NCI-H2029 treated with DMSO at 0.1 percent for 48 hours (cell line): ENCODE data around the gene TEX261.
A peak's percentile ranks its signal among the peaks of the same experiment; 100 is the strongest.

ENCODE experiments used
- DNase-seq: peaks from one replicate; lab custom pipeline; 2025; lab: John Stamatoyannopoulos, UW

TEX261 gene

DNA sequence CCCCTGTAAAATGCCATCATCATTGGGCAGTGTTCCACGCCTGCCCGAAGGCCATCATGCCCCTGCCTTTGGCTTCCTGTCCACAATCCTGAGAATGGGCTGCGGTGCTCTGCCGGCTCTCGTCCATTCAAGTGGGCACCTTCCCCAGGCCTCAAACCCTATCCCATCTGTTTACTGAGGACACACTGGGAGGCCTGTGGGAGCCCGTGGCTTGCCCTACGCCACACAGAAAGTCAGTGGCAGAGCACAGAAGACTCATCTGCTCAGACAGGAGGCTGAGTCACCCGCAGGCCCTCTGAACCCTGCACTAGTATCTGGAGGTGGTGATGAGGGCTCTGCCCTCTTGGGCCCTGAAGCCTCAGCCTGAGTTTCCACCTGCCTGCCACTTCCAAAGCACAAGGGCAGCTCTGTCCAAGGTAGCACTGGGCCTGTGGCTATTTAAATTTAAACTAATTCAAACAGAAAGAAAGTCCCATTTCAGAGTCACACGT is 35.4 kb downstream of the TEX261 start:
- DNase-seq, result no peak

DNA sequence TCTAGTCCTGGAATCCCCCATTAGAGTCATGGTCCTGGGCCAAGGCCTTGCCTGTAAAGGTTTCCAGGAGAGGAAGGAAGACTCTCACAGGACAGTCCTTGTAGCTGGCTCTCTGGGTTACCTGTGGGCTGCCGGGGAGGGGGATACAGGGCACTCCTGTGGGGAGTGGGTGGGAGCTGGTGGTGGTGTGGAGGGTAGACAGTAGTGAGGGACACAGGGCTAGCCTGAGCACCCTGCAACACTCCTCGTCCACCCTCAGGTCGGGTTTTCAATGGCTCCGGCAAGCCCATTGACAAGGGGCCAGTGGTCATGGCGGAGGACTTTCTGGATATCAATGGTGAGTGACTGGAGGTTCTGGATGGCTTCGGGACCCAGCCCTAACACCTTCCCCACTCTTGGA is 35.9 kb downstream of the TEX261 start:
- no peak for DNase-seq

DNA sequence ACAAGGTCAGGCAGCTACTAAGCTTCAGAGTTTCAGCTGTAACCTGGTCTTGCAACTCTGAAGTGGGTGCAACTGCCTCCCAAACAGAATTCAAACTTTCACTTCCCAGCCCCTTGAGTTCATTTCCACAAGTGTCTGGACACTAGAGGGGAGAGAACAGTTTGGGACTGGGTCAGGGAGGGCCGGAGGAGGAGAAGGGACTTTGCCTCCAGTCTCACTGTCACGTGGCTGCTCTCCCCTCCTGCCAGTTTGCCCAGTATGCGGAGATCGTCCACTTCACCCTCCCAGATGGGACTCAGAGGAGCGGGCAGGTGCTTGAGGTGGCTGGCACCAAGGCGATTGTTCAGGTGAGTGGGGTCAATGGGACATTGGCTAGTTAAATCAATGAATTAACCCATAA is 36.9 kb downstream of the TEX261 start:
- no peak for DNase-seq

DNA sequence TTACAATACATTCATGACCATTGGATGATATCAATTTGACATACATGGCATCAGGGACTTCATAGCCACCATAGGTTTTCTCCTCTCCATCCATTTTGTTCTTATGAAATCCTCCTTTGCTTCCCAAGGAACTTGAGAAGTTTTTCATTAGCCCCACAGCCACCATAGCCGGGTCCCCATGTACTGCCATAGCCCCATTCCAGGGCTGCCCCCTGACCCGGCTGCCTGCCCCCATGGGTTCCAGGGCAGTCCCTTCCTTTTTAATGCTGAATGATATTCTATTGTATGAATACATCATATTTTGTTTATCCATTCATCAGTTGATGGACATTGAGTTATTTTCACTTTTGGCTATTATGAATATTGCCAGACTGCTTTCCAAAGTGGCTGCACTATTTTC is 38.5 kb downstream of the TEX261 start:
- DNase-seq, result no peak

DNA sequence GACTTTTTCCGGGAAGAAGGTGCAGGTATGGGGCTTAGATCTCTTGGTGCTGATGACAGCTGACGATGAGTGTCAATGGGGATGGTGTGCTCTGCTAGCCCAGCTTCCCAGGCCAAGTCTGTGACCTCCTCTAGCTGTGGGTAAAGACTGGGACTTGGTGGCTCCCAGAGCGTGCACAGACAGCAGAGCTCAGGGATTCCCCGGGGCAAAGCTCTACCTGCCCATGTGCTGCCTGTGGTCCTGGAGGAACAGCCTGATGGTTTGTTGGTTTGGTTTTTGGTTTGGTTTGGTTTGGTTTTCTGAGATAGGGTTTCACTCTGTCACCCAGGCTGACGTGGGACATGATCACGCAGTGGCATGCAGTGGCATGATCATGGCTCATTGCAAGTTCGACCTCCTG is 39.8 kb downstream of the TEX261 start:
- DNase-seq, result no peak

DNA sequence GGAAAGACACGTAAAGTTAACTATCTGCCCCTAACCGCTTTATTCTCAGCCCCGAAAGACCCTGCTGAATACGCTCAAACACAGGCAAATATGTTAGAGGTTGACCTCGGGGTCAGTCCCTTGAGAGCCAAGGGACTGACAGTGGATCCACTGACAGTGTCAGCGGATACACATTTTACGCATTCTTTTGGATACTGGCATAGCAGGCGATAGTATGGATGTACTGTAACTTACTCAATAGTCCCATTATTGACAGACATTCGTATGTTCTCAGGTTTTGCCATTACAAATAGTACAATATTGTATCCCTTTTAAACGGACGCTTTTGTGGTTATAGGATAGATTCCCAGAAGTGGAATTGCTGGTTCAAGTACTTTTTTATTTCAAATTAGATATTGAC is 45.6 kb downstream of the TEX261 start:
- DNase-seq, result no peak

DNA sequence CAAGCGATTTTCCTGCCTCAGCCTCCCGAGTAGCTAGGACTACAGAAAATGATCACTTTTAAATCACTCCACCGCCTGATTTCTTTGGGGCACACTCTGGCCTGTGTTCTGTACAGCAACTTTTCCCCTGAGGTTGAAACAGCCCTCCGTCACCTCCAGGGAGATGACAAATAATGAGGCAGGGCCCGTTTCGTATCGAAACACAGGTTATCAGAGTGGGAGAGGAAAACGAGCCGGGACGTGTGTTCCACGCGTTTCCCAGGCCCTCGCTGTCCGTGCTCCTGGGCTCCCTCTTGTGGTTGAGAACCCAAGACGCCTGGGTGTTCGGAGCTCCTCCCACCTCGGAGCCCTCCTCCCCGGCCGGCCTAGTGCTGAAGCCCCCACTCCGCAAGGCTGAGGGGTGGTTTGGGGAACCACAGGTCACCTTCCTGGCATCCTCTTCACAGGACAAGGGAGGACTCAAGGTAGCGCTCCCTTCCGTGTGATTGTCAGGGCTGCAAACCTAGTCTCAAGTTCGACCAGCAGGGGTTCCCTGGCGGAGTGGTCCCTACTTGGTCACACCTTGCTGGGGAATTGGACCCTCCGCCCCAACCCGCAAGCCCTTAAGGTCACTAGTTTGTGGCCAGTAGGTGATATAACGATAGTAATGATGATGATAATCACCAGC is 46.2 kb downstream of the TEX261 start:
- DNase-seq, result peak; percentile 6

DNA sequence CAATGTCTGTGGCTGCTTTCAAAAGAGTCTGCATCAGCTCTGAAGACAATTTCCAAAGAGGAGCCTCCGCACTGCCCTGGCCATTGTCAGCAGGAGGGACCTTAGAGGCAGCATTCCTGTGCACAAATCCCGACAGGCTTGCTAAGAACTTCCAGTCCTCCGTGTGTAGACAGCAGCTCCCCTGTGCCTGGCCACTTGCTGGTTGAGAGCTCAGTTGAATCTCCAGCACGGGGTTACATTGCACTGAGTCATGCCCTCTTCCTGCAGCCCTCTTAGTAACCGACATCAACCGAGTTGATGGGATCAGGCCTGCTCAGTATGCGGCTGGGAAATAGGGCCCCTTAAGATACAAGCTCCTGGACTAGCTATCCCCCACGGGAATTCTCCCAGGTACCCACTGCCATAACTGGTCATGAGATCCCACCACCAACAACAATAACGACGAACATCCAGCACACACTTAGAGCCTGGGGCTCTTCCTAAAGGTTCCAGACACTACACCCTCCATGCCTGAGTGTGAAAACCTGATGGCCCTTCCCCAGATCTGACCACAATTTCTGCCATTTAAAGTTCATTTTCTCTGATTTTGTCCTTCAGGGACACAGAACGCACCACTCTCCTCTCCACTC is 47.0 kb downstream of the TEX261 start:
- DNase-seq, result no peak

DNA sequence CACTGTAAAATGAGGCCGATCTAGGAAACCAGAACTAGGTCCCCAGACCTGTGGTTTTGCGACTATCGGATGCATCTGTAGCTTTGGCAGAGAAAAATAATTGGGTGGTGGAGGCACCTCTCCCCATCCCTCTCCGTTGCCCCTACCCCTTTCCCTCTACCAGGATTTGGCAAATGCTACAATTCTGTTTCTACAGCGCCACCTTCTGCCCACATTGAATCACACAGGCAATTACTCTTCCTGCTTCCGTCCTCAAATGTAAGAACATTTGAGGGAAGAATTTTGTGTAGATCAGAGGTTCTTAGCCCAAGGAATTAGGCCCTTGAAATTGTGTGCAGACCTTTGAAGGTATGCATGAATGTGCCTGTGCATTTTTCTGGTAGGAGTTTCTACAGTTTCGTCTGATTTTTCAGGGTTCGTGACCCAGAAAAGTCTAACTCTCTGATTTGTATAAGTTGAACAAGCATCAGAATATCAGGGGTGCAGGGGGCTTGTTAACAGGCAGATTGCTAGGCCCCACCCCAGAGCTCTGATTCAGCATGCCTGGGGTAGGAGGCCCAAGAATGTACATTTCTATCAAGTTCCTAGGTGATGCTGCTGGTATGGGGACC is 47.7 kb downstream of the TEX261 start:
- peak; percentile 49 for DNase-seq

DNA sequence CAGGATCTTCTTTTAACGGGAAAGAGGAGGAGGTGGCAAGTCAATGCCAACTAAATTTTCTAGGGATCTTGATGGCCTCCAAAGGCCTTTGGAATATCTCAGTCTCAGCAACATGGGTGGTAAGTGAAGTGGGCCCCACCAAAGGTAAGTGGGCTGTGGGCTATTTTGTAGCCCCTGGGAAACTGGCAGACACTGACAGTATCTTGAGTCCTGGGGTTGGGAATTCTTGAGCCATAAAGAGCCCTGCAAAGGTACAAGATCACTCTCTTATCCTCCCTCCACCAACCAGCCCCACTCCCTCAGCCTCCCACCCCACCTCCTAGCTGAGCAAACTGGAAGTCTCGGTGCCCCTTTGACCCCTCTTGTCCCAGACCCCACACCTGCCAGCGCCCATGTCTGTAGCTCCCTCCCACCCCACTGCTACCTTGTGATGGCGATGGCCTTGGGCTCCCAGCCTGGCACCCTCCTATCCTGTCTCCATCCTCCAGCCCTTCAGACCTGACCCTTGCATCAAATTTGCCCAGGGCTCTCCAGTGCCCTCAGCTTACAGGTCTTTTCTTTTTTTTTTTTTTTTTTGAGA is 50.5 kb downstream of the TEX261 start:
- no peak for DNase-seq

DNA sequence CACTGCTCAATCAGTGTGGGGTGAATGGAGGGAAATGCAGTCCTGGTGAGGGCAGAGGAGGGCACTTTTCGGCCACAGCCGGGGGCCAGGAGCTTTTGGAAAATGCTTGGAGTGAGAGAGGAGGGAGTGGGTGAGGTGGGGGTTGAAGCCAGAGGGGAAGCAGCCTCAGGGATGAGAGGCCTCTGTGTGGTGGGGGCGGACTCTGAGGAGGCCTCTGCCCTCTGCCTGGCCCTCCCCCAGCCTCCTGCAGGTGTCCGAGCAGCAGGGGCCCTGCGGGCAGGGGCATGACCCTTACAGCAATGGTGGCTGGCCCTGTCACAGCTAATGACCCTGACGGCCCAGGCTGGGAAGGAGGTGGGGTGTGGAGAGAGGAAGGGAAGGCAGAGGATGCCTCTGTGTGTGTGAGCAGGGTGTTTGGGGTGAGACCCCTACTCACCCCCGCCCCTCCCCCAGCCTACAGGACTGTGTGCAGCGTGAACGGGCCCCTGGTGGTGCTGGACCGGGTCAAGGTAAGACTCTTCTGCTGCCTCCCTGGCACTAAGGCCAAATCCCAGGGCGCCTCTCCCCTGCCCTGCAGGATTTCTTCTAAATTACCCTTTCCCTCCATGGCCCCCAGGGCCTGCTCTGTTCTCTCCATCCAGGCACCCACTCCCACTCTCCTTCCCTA is 51.3 kb downstream of the TEX261 start:
- DNase-seq, result no peak

DNA sequence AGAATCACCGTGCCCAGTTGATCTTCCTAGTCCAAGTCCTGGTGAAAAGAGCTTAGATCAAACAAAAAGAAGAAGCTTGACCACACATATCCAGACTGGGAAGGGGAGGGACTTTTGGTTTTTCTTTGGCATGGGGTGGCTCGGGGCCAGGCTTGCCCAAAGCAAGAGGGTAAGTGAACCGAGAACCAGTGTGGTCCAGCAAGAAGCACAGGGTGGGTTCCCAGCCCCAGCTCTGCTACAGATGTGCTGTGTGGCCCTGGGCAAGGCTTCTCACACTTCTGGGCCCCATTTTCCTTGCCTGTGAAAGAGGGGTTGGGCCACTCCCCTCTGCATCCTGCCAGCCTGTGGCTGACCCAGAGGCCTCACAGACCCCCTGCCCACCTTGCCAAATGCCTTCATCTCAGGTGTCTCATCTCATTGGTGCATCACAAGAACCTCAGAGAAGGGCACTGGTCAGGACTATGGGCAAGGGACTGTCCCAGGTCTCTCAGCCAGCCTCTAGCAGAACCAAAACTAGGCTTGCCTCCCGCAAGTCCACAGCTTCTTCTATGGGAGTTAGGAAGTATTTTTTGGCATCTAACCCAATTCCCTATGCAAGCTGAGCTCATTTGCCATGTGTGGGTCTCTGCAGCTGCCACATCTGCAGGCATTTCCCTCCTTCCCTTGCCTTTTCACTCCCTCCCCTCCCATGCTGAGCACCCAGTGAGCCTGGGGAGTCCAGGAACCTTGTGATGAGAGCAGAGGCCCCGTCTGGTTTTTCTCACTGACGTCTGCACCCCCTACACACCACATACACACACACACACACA is 52.1 kb downstream of the TEX261 start:
- no peak for DNase-seq

DNA sequence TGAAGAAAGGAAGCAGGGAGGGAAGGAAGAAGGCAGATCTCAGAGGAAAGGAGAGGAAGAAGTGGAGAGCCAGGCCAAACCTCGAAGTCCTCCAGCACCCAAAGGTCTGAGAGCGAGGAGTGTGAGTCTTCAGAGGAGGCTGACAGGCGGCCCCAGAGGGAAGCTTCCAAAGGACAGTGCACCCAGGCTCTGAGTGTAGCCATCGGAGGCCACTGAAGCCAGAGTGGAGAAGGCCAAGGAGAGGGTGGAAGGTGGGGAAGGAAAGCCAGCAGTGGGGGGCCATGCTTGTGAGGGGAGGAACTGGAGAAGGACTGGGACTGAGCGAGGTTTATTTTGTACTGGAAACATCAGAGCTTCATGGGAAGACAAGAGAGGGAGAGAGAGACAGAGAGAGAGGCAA is 53.0 kb downstream of the TEX261 start:
- DNase-seq, result no peak

DNA sequence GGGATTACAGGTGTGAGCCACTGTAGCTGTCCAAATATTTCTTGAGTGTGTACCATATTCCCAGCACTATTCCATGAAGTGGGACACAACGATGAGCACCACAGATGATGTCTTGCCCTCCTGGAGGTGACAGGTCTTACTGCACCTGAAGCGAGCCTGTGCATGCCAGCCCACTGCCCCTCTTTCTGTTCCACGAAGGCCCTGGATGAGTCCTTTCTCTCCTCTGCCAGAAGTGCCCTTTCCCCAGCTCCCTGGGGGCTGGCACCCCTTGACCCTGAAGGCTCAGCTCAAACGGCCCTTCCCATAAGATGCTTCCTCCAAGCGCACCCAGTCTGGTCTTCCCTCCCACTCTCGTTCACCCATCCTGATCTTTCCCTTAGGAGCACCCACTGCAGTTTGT is 53.5 kb downstream of the TEX261 start:
- DNase-seq, result no peak

DNA sequence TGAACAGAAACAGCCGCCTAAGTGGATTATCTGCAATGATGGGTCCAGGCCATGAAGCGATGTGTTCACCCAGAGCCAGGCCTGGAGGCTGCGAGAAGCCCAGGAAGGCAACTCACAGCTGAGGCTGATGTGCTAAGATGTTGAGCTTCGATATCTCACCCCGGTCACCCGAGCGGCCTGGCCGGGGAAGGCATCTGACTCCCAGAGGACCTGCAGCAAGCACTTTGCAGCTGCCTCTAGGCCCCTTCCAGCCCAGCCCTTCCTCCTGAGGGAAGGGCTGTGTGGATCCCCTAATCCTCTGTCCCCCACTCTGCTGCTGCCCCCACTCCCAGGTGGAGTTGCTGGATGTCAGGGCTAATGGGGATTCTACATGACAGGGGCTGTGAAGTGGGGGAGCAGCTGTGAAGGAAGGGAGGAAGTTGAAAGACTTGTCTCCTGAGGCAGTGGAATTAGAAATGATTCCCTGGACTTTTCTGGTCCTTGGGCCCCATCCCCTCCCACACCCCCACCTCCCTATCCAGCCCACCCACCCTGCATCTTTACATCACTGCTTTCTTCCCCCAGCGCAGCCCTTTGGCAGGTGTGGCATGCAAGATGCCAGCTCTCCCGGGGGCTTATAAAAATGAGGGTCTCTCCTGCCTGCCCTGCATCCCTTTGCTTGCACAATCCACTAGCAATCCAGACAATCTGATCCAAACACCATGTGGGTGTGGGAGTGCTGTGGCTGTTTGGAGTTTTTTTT is 54.7 kb downstream of the TEX261 start:
- DNase-seq, result no peak

DNA sequence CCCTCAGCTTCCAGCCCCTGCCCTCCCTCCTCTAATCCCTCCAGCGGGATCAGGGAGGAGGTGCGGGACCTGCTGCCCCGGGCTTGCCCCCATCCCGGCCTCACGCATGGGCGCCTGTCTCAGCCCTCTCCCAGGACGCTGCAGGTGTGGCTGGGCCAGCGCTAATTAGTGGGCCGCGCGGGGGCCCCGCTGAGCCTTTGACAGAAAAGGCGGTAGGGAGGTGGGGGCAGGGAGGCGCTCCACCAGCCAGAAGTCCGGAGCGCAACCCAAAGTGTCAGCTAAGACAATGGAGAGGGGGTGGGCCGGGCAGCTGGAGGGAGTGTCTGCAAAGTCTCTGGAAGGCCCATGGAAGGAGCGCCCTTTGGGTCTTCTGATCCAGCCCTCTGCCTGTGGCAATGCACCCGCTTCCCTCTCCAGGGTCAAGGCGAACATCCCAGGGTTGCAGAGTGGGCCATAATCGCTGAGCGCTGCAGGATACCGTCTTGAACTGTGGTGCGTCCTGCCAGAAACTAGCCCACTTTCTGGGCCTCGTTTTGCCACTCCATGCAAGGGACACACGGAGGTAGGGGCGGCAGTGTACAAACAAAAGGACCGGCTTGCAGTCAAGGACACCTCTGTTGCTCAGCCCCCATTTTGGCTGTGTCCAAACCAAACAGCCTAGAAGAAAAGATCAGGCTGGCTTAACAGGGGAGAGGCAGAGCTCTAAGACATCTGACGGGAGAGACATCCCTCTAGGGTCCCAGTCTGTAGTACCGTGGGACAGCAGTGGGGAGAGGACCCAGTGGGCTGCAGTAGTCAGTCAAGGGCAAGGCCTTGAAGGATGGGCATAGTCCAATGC is 55.5 kb downstream of the TEX261 start:
- no peak for DNase-seq

DNA sequence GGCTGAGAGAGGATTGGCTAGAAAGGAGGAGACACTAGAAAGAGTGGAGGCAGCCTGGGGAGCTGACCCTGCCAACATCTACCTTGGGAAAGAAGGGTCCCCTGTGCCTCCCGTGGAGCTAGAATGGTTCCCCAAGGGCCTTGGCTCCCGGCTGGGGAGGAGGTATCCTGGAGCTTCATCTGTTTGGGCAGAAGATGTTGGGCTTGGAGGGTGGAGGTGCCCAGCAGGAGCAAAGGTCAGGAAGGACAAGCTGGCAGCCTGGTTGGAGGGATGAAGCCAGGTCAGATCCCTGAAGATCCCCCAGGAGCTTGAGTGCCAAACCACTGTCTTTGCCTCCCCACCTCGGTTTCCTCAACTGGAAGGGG is 56.1 kb downstream of the TEX261 start:
- DNase-seq, result no peak

DNA sequence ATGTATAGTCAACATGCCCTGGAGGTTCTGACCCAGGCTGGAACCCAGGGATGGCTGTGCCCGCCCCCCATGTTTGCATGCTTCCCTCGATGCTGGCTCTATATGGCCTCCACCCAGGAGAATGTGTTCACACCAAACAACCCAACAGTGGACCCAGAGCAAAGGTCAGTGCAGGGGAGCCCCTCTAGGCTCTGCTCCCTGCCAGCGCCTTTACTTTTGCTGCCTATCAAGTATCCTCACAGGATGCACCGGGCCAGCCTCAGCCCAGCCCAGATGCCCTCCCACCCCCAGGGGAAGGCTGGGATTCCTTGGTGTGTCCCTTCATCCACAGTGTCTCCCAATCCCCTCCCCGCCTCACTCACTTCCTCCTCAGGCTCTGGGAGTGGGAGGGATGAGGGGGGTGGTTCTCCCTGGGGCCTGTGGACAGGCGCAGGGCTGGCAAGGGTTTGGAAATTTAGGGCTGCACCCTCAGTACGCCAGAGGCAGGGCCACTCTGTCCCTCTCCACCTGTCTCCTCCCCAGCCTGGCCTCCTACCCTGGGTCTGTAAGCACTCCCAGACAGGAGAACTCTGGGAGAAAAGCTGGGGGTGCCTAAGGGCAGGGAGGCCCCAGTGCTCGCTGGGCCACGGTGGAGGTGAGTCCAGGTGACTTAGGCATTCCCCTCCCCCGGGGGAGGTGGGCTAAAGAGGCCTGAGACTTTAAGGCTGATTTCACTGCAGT is 56.6 kb downstream of the TEX261 start:
- no peak for DNase-seq

DNA sequence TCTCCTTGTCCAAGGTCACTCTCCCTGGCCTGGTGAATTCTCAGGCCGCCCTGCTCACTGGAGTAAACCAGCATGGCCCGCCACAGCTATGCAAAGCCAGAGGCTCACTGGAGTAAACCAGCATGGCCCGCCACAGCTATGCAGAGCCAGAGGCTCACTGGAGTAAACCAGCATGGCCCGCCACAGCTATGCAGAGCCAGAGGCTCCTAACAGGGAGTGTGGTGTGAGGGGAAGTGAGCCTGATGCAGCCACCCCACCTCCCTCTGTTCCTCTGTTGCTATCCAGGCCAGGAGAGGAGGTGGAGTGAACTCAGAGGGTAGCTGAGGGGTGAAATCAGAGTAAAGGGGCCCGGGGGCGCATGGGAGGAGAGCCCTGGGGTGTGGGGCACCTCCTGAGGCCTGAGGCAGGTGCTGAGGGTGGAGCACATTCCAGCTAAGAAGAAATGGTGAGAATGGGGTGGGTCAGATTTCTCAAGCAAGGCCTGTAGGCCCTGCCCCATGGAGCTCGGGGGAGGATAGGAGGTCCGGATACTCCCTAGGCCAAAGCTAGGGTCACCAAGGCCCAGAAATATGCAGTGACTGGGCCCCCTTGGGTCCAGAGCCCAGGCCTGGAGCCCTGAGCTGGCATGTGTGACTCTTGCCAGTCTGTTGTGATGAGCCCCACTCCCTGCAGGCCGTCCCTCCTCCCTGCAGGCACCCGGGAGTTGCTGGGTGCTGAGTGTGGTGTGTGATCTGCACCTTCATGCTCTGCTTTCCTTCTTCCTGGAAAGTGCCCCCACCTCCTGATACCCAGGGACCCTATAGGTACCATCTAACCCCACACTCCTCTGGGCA is 57.5 kb downstream of the TEX261 start:
- no peak for DNase-seq
